Astrocyte (in vitro differentiated cells and primary cell): ENCODE data around the gene SAC3D1. TPM values are rescaled to one million over a fixed set of nuclear protein-coding genes. Genes with fewer than 3 reads are reported as not detected.

Experiments
- DNase-seq: peaks from one replicate; pipeline ENCODE4 v3.0.0-alpha.2; 2010; ENCODE audit warnings: low read depth
- FAIRE-seq: peaks from 2 replicates; lab custom pipeline; 2011; peaks lifted over from hg19 to GRCh38; lab: Jason Lieb, UNC
- H2AFZ ChIP-seq: 2 replicates; pipeline ENCODE4 v1.6.0; 2012; ENCODE audit warnings: low read depth, low read length, inconsistent platforms
- H3K27ac ChIP-seq: 2 replicates; pipeline ENCODE4 v1.5.1; 2011; ENCODE audit warnings: low read depth, low read length, inconsistent platforms
- H3K27me3 ChIP-seq: 2 replicates; pipeline ENCODE4 v1.6.0; 2011; ENCODE audit warnings: low read length, inconsistent platforms; ENCODE audit not compliant: insufficient read depth
- H3K36me3 ChIP-seq: 2 replicates; pipeline ENCODE4 v1.5.1; 2011; ENCODE audit warnings: low read length, inconsistent platforms; ENCODE audit not compliant: insufficient read depth
- H3K4me1 ChIP-seq: 2 replicates; pipeline ENCODE4 v1.5.1; 2011; ENCODE audit warnings: low read length, inconsistent platforms; ENCODE audit not compliant: insufficient read depth
- H3K4me2 ChIP-seq: 2 replicates; pipeline ENCODE4 v1.6.0; 2012; ENCODE audit warnings: low read length, inconsistent platforms
- H3K4me3 ChIP-seq: 2 replicates; pipeline ENCODE4 v1.5.1; 2011; ENCODE audit warnings: low read depth, mild to moderate bottlenecking, low read length, inconsistent platforms; ENCODE audit not compliant: insufficient read depth
- H3K79me2 ChIP-seq: 2 replicates; pipeline ENCODE4 v1.6.0; 2012; ENCODE audit warnings: mild to moderate bottlenecking, low read length, inconsistent platforms; ENCODE audit not compliant: insufficient read depth
- H3K9ac ChIP-seq: 2 replicates; pipeline ENCODE4 v1.6.0; 2012; ENCODE audit warnings: mild to moderate bottlenecking, low read length, inconsistent platforms
- H3K9me3 ChIP-seq: 2 replicates; pipeline ENCODE4 v1.5.1; 2012; ENCODE audit warnings: low read depth, mild to moderate bottlenecking, low read length, inconsistent platforms; ENCODE audit not compliant: insufficient read depth
- H4K20me1 ChIP-seq: 2 replicates; pipeline ENCODE4 v1.6.0; 2012; ENCODE audit warnings: low read length, inconsistent platforms; ENCODE audit not compliant: insufficient read depth
- H3K27ac Mint-ChIP-seq: one replicate; pipeline ENCODE4 v1.8.0; 2021; ENCODE audit warnings: mild to moderate bottlenecking, mixed read lengths; ENCODE audit not compliant: unreplicated experiment
- H3K27me3 Mint-ChIP-seq: one replicate; pipeline ENCODE4 v1.8.0; 2021; ENCODE audit warnings: low read depth, mixed read lengths; ENCODE audit not compliant: unreplicated experiment
- H3K36me3 Mint-ChIP-seq: one replicate; pipeline ENCODE4 v1.8.0; 2021; ENCODE audit warnings: low read depth, mixed read lengths; ENCODE audit not compliant: unreplicated experiment
- H3K4me1 Mint-ChIP-seq: one replicate; pipeline ENCODE4 v1.8.0; 2021; ENCODE audit warnings: low read depth, mixed read lengths; ENCODE audit not compliant: unreplicated experiment
- H3K4me3 Mint-ChIP-seq: one replicate; pipeline ENCODE4 v1.8.0; 2021; ENCODE audit warnings: mild to moderate bottlenecking, moderate library complexity, mixed read lengths; ENCODE audit not compliant: unreplicated experiment
- H3K9me3 Mint-ChIP-seq: one replicate; pipeline ENCODE4 v1.8.0; 2021; ENCODE audit warnings: mild to moderate bottlenecking, mixed read lengths; ENCODE audit not compliant: unreplicated experiment
- EZH2 ChIP-seq: IDR thresholded peaks from 2 replicates; pipeline ENCODE4 v1.6.1; 2012; ENCODE audit warnings: mild to moderate bottlenecking, low read length, inconsistent platforms; ENCODE audit not compliant: insufficient read depth
- total RNA-seq: library from RNA; stranded (reverse); gene quantifications from 2 replicates; pipeline ENCODE4 v1.2.1, GENCODE V29; 2021
- TF ChIP-seq, protein P1 (sequence below): IDR thresholded peaks from 2 replicates; pipeline ENCODE4 v1.5.1; 2011; ENCODE audit warnings: low read depth, mild to moderate bottlenecking, inconsistent platforms, low read length, moderate library complexity; ENCODE audit not compliant: insufficient read depth

The SAC3D1 gene
- total RNA-seq, 1 donor from 2014 or later = 14.6 TPM

- Mint-ChIP-seq H3K36me3 (peaks cover 7% of the 10 kb centered on the region), H3K27me3 (no peaks in the 10 kb centered on the region)
- H3K27ac ChIP-seq = no peak overlapping the region
These were observed 6.6 kb upstream of the SAC3D1 start for GRCh38 chr11:65034423-65034822.

DNA sequence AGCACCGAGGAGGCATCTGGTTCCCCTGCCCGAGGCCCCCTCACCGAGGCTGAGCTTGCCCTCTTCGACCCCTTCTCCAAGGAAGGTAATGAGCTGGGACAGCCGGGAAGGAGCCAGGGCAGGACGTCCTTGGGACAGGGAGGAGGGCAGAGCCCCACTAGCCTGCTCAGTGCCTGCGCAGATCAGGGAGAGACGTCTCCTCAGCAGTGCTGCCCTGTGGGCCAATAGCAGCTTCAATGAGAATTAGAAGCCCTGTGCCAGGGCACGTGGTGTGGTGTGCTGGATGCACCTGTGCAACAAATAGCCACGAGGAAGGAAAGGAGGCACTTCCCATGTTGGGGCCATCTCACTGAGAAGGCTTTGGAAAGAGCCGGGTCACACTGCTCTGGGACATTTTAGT, 5.4 kb upstream of the SAC3D1 start:
- H3K4me2 ChIP-seq = no peak overlapping the region
- H3K4me3 Mint-ChIP-seq = no peak overlapping the region
- no peak for DNase-seq
- H3K4me3 ChIP-seq = no peak overlapping the region
- H3K79me2 ChIP-seq = no peaks in the 10 kb centered on the region
- no peaks in the 10 kb centered on the region for H3K9me3 ChIP-seq
- H3K4me1 Mint-ChIP-seq = peaks cover 1% of the 10 kb centered on the region
- TF ChIP-seq, protein P1, sequence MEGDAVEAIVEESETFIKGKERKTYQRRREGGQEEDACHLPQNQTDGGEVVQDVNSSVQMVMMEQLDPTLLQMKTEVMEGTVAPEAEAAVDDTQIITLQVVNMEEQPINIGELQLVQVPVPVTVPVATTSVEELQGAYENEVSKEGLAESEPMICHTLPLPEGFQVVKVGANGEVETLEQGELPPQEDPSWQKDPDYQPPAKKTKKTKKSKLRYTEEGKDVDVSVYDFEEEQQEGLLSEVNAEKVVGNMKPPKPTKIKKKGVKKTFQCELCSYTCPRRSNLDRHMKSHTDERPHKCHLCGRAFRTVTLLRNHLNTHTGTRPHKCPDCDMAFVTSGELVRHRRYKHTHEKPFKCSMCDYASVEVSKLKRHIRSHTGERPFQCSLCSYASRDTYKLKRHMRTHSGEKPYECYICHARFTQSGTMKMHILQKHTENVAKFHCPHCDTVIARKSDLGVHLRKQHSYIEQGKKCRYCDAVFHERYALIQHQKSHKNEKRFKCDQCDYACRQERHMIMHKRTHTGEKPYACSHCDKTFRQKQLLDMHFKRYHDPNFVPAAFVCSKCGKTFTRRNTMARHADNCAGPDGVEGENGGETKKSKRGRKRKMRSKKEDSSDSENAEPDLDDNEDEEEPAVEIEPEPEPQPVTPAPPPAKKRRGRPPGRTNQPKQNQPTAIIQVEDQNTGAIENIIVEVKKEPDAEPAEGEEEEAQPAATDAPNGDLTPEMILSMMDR = no peak
- TF ChIP-seq EZH2 = no peak
- H3K9ac ChIP-seq = no peak overlapping the region
- H3K27me3 ChIP-seq = no peaks in the 10 kb centered on the region
- peaks cover 7% of the 10 kb centered on the region for H3K36me3 ChIP-seq
- FAIRE-seq = no peak
- H3K27ac ChIP-seq = no peak overlapping the region
- no peaks in the 10 kb centered on the region for H4K20me1 ChIP-seq
- no peak overlapping the region for H2AFZ ChIP-seq
- no peaks in the 10 kb centered on the region for H3K9me3 Mint-ChIP-seq
- H3K27me3 Mint-ChIP-seq = no peaks in the 10 kb centered on the region
- H3K36me3 Mint-ChIP-seq = peaks cover 7% of the 10 kb centered on the region
- peaks cover 3% of the 10 kb centered on the region for H3K4me1 ChIP-seq
- no peak overlapping the region for H3K27ac Mint-ChIP-seq

More at GRCh38 chr11:65034423-65034822, 6.6 kb upstream of the SAC3D1 start:
- no peak overlapping the region for H2AFZ ChIP-seq
- H3K79me2 ChIP-seq = no peaks in the 10 kb centered on the region
- H3K4me1 ChIP-seq = no peaks in the 10 kb centered on the region
- no peak overlapping the region for H3K4me2 ChIP-seq
- FAIRE-seq (no peak), DNase-seq (no peak)
- H3K4me3 ChIP-seq = no peak overlapping the region
- H3K9ac ChIP-seq = no peak overlapping the region
- Mint-ChIP-seq H3K4me3 (no peak overlapping the region), H3K9me3 (no peaks in the 10 kb centered on the region), H3K4me1 (no peaks in the 10 kb centered on the region), H3K27ac (no peak overlapping the region)
- H3K36me3 ChIP-seq = peaks cover 7% of the 10 kb centered on the region
- H3K27me3 ChIP-seq = no peaks in the 10 kb centered on the region
- no peak for TF ChIP-seq EZH2
- TF ChIP-seq, protein P1 = no peak
- H4K20me1 ChIP-seq = no peaks in the 10 kb centered on the region
- no peaks in the 10 kb centered on the region for H3K9me3 ChIP-seq

DNA sequence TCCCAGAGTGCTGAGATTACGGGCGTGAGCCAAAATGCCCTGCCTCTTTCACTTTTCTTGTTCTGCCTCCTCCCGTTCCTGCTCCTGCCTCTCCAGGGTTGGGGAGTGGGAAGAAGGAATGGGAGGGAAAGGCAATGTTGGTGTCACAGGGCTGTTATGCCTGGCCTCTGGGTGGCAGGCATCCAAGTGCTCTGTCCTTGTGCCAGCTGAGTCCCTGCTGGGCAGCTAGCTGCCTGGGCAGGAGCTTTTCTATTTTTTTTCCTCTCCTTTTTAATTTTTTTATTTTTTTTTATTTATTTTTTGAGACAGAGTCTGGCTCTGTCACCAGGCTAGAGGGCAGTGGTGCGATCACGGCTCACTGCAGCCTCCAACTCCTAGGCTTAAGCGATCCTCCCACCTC, 4.1 kb upstream of the SAC3D1 start:
- H3K36me3 Mint-ChIP-seq = peaks cover 7% of the 10 kb centered on the region

More for the DNA sequence above, 4.1 kb upstream of the SAC3D1 start:
- Mint-ChIP-seq H3K9me3 (no peaks in the 10 kb centered on the region), H3K27me3 (no peaks in the 10 kb centered on the region), H3K4me3 (no peak overlapping the region), H3K4me1 (peaks cover 2% of the 10 kb centered on the region), H3K27ac (no peak overlapping the region)
- FAIRE-seq (no peak), DNase-seq (no peak)
- peaks cover 3% of the 10 kb centered on the region for H3K79me2 ChIP-seq
- H3K27ac ChIP-seq = no peak overlapping the region
- no peaks in the 10 kb centered on the region for H3K9me3 ChIP-seq
- peaks cover 7% of the 10 kb centered on the region for H3K36me3 ChIP-seq
- no peak overlapping the region for H3K9ac ChIP-seq
- no peaks in the 10 kb centered on the region for H4K20me1 ChIP-seq
- H3K27me3 ChIP-seq = no peaks in the 10 kb centered on the region
- H2AFZ ChIP-seq = no peak overlapping the region
- peaks cover 3% of the 10 kb centered on the region for H3K4me1 ChIP-seq
- H3K4me3 ChIP-seq = no peak overlapping the region
- no peak overlapping the region for H3K4me2 ChIP-seq
- TF ChIP-seq, protein P1 = no peak
- TF ChIP-seq EZH2 = no peak
